Measurements from ENCODE around the gene PLPPR3. TPM values are rescaled to one million over a fixed set of nuclear protein-coding genes. Genes with fewer than 3 reads are reported as not detected.

Gene PLPPR3
- total RNA-seq, 1 donor from 2014 or later, result 46.3 TPM

- H3K27ac Mint-ChIP-seq (ENCODE audit: unreplicated experiment), result no peak overlapping the region
- no peak overlapping the region for H3K4me3 Mint-ChIP-seq
- no peaks in the 10 kb centered on the region for H3K4me1 Mint-ChIP-seq
Measured at GRCh38 chr19:772730-773436, 48.9 kb downstream of the PLPPR3 start.

GRCh38 chr19:772063-772462 lies 49.7 kb downstream of the PLPPR3 start:
- Mint-ChIP-seq H3K4me1 (no peaks in the 10 kb centered on the region), H3K27ac (ENCODE audit: unreplicated experiment) (no peak overlapping the region), H3K36me3 (ENCODE audit: low read depth) (no peaks in the 10 kb centered on the region), H3K9me3 (no peaks in the 10 kb centered on the region), H3K4me3 (no peak overlapping the region), H3K27me3 (ENCODE audit: low read depth) (peaks cover 2% of the 10 kb centered on the region)
- no peak for DNase-seq (ENCODE audit: low read depth, low spot score)
- TF ChIP-seq, protein P1, sequence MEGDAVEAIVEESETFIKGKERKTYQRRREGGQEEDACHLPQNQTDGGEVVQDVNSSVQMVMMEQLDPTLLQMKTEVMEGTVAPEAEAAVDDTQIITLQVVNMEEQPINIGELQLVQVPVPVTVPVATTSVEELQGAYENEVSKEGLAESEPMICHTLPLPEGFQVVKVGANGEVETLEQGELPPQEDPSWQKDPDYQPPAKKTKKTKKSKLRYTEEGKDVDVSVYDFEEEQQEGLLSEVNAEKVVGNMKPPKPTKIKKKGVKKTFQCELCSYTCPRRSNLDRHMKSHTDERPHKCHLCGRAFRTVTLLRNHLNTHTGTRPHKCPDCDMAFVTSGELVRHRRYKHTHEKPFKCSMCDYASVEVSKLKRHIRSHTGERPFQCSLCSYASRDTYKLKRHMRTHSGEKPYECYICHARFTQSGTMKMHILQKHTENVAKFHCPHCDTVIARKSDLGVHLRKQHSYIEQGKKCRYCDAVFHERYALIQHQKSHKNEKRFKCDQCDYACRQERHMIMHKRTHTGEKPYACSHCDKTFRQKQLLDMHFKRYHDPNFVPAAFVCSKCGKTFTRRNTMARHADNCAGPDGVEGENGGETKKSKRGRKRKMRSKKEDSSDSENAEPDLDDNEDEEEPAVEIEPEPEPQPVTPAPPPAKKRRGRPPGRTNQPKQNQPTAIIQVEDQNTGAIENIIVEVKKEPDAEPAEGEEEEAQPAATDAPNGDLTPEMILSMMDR (conservative IDR thresholded peaks at IDR 0.05), result no peak

More at GRCh38 chr19:772730-773436, 48.9 kb downstream of the PLPPR3 start:
- Mint-ChIP-seq H3K9me3 (no peaks in the 10 kb centered on the region), H3K36me3 (ENCODE audit: low read depth) (no peaks in the 10 kb centered on the region), H3K27me3 (ENCODE audit: low read depth) (peaks cover 2% of the 10 kb centered on the region)
- DNase-seq (ENCODE audit: low read depth, low spot score), result no peak
- TF ChIP-seq, protein P1 (conservative IDR thresholded peaks at IDR 0.05), result no peak

DNA sequence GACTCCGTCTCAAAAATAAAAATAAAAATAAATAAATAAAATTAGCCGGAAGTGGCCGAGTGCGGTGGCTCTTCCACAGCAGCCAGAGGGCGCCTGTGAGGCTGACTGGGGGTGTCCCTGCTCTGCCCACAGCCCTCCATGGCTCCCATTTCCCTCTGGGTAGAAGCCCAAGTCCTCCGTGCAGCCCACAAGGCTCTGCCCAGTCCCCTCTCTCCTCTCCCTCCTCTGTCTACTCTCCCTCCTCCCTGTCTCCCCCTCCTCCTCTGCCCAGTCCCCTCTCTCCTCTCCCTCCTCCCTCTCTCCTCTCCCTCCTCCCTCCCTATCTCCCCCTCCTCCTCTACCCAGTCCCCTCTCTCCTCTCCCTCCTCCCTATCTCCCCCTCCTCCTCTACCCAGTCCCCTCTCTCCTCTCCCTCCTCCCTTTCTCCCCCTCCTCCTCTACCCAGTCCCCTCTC lies 50.4 kb downstream of the PLPPR3 start:
- no peaks in the 10 kb centered on the region for H3K4me1 Mint-ChIP-seq
- peak; percentile 43 for DNase-seq (ENCODE audit: low read depth, low spot score)
- TF ChIP-seq, protein P1 (conservative IDR thresholded peaks at IDR 0.05), result peak; percentile 63
- no peaks in the 10 kb centered on the region for H3K9me3 Mint-ChIP-seq
- peaks cover 2% of the 10 kb centered on the region for H3K27me3 Mint-ChIP-seq (ENCODE audit: low read depth)
- H3K4me3 Mint-ChIP-seq, result no peak overlapping the region
- H3K27ac Mint-ChIP-seq (ENCODE audit: unreplicated experiment), result no peak overlapping the region
- H3K36me3 Mint-ChIP-seq (ENCODE audit: low read depth), result no peaks in the 10 kb centered on the region

GRCh38 chr19:769616-770015 lies 52.1 kb downstream of the PLPPR3 start:
- TF ChIP-seq, protein P1 (conservative IDR thresholded peaks at IDR 0.05), result no peak
- H3K4me1 Mint-ChIP-seq, result no peaks in the 10 kb centered on the region
- no peaks in the 10 kb centered on the region for H3K9me3 Mint-ChIP-seq
- peaks cover 2% of the 10 kb centered on the region for H3K27me3 Mint-ChIP-seq (ENCODE audit: low read depth)
- H3K36me3 Mint-ChIP-seq (ENCODE audit: low read depth), result no peaks in the 10 kb centered on the region
- H3K4me3 Mint-ChIP-seq, result no peak overlapping the region
- no peak overlapping the region for H3K27ac Mint-ChIP-seq (ENCODE audit: unreplicated experiment)
- DNase-seq (ENCODE audit: low read depth, low spot score), result no peak

GRCh38 chr19:768424-768823 lies 53.3 kb downstream of the PLPPR3 start:
- Mint-ChIP-seq H3K27ac (ENCODE audit: unreplicated experiment) (peak overlapping the region; percentile 35), H3K27me3 (ENCODE audit: low read depth) (peaks cover 2% of the 10 kb centered on the region), H3K4me3 (no peak overlapping the region), H3K4me1 (no peaks in the 10 kb centered on the region), H3K9me3 (no peaks in the 10 kb centered on the region), H3K36me3 (ENCODE audit: low read depth) (no peaks in the 10 kb centered on the region)
- TF ChIP-seq, protein P1 (conservative IDR thresholded peaks at IDR 0.05), result no peak
- DNase-seq (ENCODE audit: low read depth, low spot score), result no peak

Data from neural crest cell (in vitro differentiated cells).